Hepatocyte (in vitro differentiated cells): ENCODE data around the gene FAM170B. TPM values are rescaled to one million over a fixed set of nuclear protein-coding genes. Genes with fewer than 3 reads are reported as not detected.

Source experiments
- DNase-seq: peaks from one replicate; pipeline ENCODE4 v3.0.0-alpha.2; 2016; ENCODE audit warnings: low spot score
- H2AFZ ChIP-seq: fragments of 200-600 bp; sonication (generic); 2 replicates; pipeline ENCODE4 v1.6.0; 2016; ENCODE audit warnings: antibody characterized with exemption, mild to moderate bottlenecking
- H3K27ac ChIP-seq: fragments of 200-600 bp; sonication (generic); 2 replicates; pipeline ENCODE4 v1.5.1; 2016; ENCODE audit warnings: mild to moderate bottlenecking
- H3K27me3 ChIP-seq: fragments of 200-600 bp; sonication (generic); 2 replicates; pipeline ENCODE4 v1.6.1; 2016
- H3K36me3 ChIP-seq: fragments of 200-600 bp; sonication (generic); replicated peaks from 2 replicates; pipeline ENCODE4 v1.5.1; 2016; ENCODE audit warnings: low read depth; ENCODE audit not compliant: insufficient read depth
- H3K4me1 ChIP-seq: fragments of 200-600 bp; sonication (generic); 2 replicates; pipeline ENCODE4 v1.5.1; 2016; ENCODE audit warnings: mild to moderate bottlenecking, moderate library complexity; ENCODE audit not compliant: insufficient read depth
- H3K4me2 ChIP-seq: fragments of 200-600 bp; sonication (generic); 2 replicates; pipeline ENCODE4 v1.6.0; 2016
- H3K4me3 ChIP-seq: fragments of 200-600 bp; sonication (generic); 2 replicates; pipeline ENCODE4 v1.5.1; 2016; ENCODE audit warnings: mild to moderate bottlenecking
- H3K79me2 ChIP-seq: fragments of 200-600 bp; sonication (generic); 2 replicates; pipeline ENCODE4 v1.6.0; 2017; ENCODE audit warnings: mild to moderate bottlenecking
- H3K9me2 ChIP-seq: fragments of 200-600 bp; sonication (generic); replicated peaks from 2 replicates; pipeline ENCODE4 v1.6.0; 2017; ENCODE audit warnings: mild to moderate bottlenecking; ENCODE audit not compliant: insufficient read depth
- H3K9me3 ChIP-seq: fragments of 200-600 bp; sonication (generic); 2 replicates; pipeline ENCODE4 v1.5.1; 2016; ENCODE audit warnings: low read depth, mild to moderate bottlenecking
- H4K20me1 ChIP-seq: fragments of 200-600 bp; sonication (generic); 2 replicates; pipeline ENCODE4 v1.6.0; 2016; ENCODE audit warnings: mild to moderate bottlenecking; ENCODE audit not compliant: insufficient read depth, poor library complexity, severe bottlenecking
- EZH2 ChIP-seq: fragments of 200-600 bp; sonication (generic); IDR thresholded peaks from 2 replicates; pipeline ENCODE4 v1.6.1; 2016; ENCODE audit warnings: antibody characterized with exemption, mild to moderate bottlenecking, borderline replicate concordance
- EZH2phosphoT487 ChIP-seq: fragments of 200-600 bp; sonication (generic); IDR thresholded peaks from one replicate; pipeline ENCODE4 v1.6.1; 2018; ENCODE audit warnings: antibody characterized with exemption, mild to moderate bottlenecking, low read depth, moderate library complexity; ENCODE audit not compliant: unreplicated experiment, severe bottlenecking
- WGBS: methylation state at CpG from one replicate; pipeline ENCODE4 v1.1.6; 2016; ENCODE audit warnings: low lambda C conversion rate; ENCODE audit errors: missing lambda C conversion rate; 5-methylcytosine and 5-hydroxymethylcytosine counted together
- polyA plus RNA-seq: library from polyadenylated mRNA; unstranded; fragments of >200 nt; fragmentation: Nextera tagmentation; extraction: Ambion mirVana; gene quantifications from 2 replicates; pipeline ENCODE4 v1.2.1, GENCODE V29; 2016
- total RNA-seq: library from RNA; depleted of rRNA; stranded (reverse); fragments of >200 nt; gene quantifications from 2 replicates; pipeline ENCODE4 v1.2.3, GENCODE V29; 2014
- TF ChIP-seq, protein P1 (sequence below): fragments of 200-600 bp; sonication (generic); IDR thresholded peaks from 2 replicates; pipeline ENCODE4 v1.5.1; 2016; ENCODE audit warnings: antibody characterized with exemption, mild to moderate bottlenecking; ENCODE audit not compliant: poor library complexity

The FAM170B gene
- total and polyA plus RNA-seq, 2 experiments from 2014 or later, result not detected

DNA sequence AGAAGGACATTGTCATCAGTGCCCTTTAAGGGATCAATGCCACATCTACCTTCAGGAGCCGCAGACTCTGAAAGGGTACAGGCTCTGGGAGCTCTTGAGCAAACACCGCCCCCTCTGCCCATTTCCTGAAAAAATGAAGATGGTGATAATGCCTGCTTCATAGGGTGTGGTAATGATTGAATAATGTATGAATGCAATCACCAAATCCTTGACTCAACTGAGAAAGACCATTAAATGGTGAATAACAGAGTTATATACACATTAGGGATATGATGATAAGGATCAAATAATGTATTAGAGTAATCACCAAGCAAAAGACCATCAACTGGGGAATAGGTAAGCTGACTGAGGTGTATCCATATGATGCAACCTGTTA is 1.5 kb downstream of the FAM170B start:
- H3K4me2 ChIP-seq, result no peak overlapping the region
- 100% methylated on average over 2 of the region's 2 CpGs for WGBS
- no peak for DNase-seq
- H3K4me1 ChIP-seq, result no peaks in the 10 kb centered on the region
- no peak overlapping the region for H3K27ac ChIP-seq
- no peak overlapping the region for H3K4me3 ChIP-seq
- H4K20me1 ChIP-seq, result no peaks in the 10 kb centered on the region
- H3K79me2 ChIP-seq, result no peaks in the 10 kb centered on the region
- H3K9me3 ChIP-seq, result no peaks in the 10 kb centered on the region
- TF ChIP-seq EZH2, result no peak
- no peak for TF ChIP-seq EZH2phosphoT487
- TF ChIP-seq, protein P1, sequence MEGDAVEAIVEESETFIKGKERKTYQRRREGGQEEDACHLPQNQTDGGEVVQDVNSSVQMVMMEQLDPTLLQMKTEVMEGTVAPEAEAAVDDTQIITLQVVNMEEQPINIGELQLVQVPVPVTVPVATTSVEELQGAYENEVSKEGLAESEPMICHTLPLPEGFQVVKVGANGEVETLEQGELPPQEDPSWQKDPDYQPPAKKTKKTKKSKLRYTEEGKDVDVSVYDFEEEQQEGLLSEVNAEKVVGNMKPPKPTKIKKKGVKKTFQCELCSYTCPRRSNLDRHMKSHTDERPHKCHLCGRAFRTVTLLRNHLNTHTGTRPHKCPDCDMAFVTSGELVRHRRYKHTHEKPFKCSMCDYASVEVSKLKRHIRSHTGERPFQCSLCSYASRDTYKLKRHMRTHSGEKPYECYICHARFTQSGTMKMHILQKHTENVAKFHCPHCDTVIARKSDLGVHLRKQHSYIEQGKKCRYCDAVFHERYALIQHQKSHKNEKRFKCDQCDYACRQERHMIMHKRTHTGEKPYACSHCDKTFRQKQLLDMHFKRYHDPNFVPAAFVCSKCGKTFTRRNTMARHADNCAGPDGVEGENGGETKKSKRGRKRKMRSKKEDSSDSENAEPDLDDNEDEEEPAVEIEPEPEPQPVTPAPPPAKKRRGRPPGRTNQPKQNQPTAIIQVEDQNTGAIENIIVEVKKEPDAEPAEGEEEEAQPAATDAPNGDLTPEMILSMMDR, result no peak
- H3K27me3 ChIP-seq, result no peaks in the 10 kb centered on the region
- H3K9me2 ChIP-seq, result no peaks in the 10 kb centered on the region
- H3K36me3 ChIP-seq, result no peaks in the 10 kb centered on the region
- no peak overlapping the region for H2AFZ ChIP-seq

GRCh38 chr10:49131507-49132361 is 2.1 kb downstream of the FAM170B start:
- no peaks in the 10 kb centered on the region for H3K4me1 ChIP-seq
- H3K4me2 ChIP-seq, result no peak overlapping the region
- no peaks in the 10 kb centered on the region for H3K27me3 ChIP-seq
- no peak overlapping the region for H3K4me3 ChIP-seq
- no peaks in the 10 kb centered on the region for H3K79me2 ChIP-seq
- no peaks in the 10 kb centered on the region for H4K20me1 ChIP-seq
- H2AFZ ChIP-seq, result no peak overlapping the region
- no peaks in the 10 kb centered on the region for H3K36me3 ChIP-seq
- H3K27ac ChIP-seq, result no peak overlapping the region
- no peak for DNase-seq
- H3K9me2 ChIP-seq, result no peaks in the 10 kb centered on the region
- no peaks in the 10 kb centered on the region for H3K9me3 ChIP-seq
- TF ChIP-seq EZH2, result no peak
- TF ChIP-seq, protein P1, result no peak
- no peak for TF ChIP-seq EZH2phosphoT487
- 91% methylated on average over 37 of the region's 37 CpGs for WGBS

DNA sequence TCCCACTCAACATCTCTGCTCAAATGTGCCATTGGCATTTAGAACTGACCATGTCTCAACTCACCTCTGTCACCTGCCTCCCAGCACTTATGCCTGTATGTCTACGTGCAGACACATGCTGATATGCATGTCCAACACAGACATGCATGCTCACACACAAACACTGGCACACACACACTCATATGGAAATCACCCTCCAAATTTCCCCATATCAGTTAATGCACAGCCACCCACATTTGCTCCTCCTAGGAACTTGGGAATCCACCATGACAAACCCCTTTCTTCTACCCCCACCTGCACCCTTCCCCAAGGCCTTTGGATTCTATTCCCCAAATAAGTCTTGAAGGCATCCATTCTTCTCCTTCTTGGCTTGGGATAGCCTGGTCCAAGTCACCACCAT is 4.4 kb downstream of the FAM170B start:
- Histone ChIP-seq H3K27ac (no peak overlapping the region), H3K9me2 (no peaks in the 10 kb centered on the region), H3K27me3 (no peaks in the 10 kb centered on the region), H3K4me3 (no peak overlapping the region), H4K20me1 (no peaks in the 10 kb centered on the region), H3K4me1 (no peaks in the 10 kb centered on the region), H3K9me3 (no peaks in the 10 kb centered on the region), H3K4me2 (no peak overlapping the region), H3K36me3 (no peaks in the 10 kb centered on the region), H3K79me2 (no peaks in the 10 kb centered on the region), H2AFZ (no peak overlapping the region)
- 92% methylated on average over 1 of the region's 1 CpG for WGBS
- TF ChIP-seq EZH2 (no peak), EZH2phosphoT487 (no peak)
- TF ChIP-seq, protein P1, result no peak
- no peak for DNase-seq
